Activated CD4-positive, CD25-positive, alpha-beta regulatory T cell treated with anti-CD3 and anti-CD28 coated beads, Interleukin-2, amount 50 U/mL, for 72 hours (primary cell): ENCODE results near the gene PREX1.
A peak's percentile ranks its signal among the peaks of the same experiment; 100 is the strongest.
"Not testable (repeated sequence)": the region's sequence is repeated elsewhere in the genome, so short reads cannot be mapped to it uniquely, and the experiment has no call there.

ENCODE experiments used
- DNase-seq: peaks from one replicate; pipeline ENCODE4 v3.0.0; 2021

PREX1 gene

DNA sequence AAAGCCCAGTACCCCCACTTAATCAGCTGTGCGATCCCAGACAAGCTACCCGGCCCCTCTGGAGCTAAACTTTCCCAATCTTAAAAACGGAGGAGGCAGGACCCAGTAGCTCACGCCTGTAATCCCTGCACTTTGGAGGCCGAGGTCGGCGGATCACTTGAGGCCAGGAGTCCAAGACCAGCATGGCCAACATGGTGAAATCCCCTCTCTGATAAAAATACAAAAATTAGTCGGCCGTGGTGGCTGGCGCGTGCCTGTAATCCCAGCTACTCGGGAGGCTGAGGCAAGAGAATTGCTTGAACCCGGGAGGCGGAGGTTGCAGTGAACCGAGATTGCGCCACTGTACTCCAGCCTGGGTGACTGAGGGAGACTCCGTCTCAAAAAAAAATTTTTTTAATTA is 1.3 kb downstream of the PREX1 start:
- DNase-seq: not testable (repeated sequence)

DNA sequence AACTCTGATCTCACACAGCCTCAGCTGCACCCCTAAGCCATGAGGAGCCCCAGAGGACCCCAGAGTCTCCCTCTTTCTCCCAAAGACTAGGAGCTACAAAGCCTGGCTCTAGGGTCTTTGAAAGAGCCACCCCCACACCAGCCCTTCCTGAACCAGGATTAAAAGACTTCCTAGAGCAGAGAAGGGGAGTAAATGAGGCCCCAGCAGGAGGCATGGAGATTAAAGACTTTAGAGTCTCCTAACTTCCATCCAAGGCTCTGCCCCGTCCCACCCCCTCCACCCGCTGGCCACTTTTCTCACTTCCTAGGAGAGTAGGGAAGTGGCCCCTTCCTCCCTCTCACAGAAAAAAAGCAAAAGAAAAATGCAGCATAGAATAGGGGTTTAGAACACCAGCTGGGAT is 1.7 kb downstream of the PREX1 start:
- no peak for DNase-seq

DNA sequence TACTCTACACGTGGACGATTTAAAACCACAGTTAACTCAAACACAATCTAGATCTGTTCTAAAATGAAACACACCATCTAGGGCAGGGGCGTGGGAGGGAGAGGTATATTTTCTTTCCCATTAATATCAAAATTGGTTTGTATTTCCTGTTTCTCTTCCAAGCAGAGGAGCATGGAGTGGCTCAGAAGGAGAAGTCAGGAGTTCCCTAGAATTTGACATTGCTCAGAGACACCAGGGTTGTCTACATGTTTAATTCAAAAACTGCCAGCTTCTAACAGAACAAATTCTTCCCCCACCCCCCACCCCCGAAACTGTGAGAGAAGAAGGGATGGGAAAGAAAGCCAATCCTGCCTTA is 2.3 kb downstream of the PREX1 start:
- no peak for DNase-seq

DNA sequence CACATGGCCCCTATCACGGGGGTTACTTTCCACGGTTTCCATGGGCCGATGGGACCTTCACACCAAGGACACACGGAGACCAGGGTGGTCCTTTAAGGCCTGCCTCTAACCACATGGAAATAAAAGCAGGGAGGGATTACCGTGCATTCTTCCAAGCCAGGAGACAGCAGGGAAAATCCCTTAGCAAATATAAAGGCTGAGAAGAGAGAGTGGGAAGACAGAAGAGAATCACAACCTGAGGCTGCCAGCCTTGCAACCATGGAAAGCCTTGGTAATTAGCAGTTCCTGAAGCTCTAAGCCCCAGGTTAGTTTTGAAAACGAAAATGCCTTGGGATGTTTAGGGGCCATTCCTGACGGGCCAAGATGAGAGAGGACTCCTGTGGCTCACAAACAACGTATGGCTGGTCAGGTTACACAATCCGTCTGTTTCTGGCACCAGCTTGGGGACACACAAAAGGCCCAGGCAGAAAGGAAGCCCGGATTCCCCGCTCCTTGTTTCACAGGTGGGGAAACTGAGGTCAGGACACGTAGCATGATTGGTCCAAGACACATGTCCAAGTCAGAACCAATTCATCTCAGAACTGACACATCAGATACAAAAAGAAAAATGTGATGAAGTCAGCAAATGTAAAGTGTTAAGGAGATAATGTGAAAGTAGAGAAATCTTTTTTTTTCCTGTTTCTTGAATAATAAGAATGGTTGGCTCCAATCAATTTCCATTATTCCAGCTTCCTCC is 2.8 kb downstream of the PREX1 start:
- no peak for DNase-seq

DNA sequence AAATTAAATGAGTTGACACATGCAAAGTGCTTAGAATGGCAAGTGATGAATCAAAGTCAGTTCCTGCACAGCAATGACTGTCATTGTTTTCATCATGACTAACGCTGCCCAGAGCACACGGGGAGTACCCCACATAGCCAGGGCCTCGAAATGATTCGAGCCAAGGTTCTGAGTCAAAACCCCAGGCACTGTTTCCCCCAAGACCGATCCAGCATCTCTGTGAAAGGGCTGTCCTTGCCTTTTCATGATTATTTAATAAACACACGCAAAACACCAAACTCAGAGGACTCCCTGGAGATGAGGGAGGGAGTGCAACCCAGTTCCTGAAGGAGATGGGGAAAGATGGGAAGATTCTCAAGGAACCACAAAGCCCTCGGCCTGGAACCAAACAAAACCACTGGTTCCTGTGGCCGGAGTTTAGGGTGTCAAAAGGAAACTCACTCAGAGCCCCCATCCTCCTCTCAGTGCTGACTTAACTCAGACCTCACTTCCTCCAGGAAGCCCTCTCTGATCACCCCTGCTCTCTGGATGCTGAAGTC is 3.8 kb downstream of the PREX1 start:
- peak; percentile 58 for DNase-seq

DNA sequence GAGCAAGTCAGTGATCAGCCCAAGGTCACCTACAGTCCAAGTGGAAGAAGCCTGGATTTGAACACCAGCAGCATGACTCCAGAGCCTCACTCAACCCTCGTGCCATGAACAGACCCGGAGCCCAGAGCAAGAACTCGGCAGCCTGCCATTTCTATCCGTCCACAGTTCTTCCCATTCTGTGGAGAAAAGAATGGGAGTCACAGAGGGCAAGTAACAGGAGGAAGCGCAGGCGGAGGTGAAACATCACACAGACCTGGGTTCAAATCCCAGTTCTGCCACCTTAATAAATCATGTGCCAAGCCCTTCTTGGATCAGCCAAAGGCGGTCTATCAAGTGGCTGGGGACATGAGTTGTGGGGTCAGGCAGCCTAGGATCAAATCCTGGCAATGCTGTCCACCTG is 4.3 kb downstream of the PREX1 start:
- DNase-seq: no peak

DNA sequence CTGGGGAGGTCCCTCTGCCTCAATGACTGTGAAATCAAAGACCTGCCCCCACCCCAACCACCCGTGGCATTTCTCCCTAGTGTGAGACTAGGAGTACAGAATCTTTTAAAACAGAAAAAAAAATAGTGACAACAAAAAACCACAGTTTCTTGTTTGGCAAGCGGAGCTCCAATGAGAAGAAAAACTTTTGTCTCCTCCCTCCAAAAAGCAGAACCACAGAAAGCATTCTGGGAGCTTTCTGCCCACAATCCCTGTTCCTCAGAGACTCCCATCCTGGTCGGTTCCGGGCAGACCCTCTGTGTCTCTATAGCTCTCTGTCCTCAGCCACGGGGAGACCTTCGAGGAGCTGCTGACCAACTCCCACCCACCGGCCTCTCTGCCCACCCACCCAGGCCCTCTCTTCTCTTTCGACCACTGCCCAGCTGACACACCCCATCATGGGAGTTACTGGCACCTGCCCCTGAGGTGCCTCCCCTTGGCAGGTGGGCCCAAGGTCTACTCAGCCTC is 4.9 kb downstream of the PREX1 start:
- peak; percentile 47 for DNase-seq

DNA sequence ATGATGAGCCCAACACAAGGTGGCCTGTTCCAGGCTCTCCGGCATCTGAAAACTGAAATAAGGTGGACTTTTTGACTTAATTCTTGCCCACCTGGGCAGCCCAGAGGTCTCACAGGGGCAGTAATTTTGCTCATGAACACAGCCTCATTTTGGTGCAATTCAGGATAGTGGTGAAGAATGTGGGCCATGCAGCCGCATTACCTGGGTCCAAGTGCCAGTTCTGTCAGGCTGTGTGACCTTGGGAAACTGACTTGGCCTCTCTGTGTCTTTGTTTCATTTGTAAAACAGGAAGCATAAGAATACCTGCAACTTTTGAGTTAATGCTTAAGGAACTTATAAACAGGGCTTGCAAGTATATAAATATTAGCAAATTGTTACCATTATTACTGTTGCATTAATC is 5.6 kb downstream of the PREX1 start:
- DNase-seq: no peak

DNA sequence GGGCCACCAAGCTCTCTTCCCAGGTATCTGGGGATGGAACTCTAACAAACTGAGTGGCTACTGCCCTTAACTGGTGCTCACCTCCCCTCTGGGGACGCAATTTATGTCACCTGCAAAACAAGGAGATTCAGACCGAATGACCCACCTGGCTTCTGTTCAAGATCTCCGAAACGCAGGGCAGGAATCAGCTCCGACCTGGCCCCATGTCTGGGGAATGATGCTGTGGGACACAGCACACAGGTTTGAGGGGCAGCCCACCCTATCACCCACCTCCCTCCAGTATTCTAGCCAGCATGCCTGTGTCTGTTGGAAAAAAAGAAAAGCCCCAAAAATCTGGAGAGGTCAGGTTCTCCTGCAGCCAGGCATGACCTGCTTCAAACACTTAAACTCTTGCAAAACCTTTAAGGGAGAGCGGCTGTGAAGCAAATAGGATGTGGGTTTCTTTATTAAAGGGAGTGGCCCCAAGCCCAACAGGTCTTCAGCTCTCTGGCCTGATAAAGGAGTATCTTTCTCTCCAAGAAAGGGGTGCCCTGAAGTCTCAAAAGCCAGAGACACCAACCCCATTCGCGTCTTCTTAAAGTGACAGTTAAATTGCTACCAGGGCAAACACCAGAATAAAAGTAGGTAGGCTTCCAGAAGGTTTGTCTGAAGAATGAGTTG is 6.4 kb downstream of the PREX1 start:
- DNase-seq: no peak

DNA sequence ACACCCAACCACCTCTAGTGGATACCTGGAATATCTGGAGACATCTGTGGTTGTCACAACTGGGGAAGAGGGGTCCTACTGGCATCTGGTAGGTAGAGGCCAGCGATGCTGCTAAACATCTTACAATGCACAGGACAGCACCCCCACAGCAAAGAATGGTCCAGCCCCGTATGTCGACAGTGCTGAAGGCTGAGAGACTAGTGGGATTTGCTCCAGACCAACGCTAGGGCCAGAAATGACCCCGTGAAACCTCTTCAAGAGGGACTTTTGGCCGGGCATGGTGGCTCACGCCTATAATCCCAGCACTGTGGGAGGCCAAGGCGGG is 7.2 kb downstream of the PREX1 start:
- DNase-seq: no peak

DNA sequence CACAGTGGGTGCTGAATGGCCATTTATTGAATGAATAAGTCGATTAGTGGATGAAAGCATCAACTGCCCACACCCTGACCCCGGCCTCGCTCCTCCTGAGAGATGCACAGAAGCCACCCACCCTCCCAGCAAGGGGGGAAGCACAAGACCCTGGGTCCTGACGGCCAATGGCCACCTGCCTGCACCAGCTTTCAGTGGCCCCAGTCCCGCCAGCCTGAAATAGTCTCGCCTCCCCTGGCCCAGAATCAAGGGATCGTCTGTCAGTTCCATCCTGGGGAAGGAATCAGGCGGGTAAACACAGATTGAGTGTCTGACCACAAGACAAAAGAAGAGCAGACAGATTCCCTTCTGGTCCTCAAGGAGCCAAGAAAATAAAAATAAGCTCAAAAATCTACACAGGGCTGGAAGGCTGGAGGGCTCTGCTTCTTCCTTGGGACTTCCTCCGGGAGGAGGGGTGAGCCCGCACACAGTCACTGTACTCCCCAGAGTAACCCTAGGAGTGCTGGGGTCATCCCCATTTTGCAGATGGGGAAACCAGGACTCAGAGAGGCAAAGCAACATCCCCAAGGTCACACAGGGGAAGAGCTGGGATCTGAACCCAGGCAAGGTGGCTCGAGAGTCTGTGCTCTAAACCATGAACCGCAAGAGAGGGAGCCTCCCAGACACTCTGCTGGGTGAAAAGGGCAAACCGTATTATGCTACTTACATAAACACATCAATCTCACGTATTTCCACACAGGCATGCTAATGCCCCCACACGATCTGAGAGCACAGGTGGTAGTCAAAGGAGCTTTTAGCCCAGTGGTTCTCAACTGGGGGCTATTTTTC is 7.8 kb downstream of the PREX1 start:
- no peak for DNase-seq

DNA sequence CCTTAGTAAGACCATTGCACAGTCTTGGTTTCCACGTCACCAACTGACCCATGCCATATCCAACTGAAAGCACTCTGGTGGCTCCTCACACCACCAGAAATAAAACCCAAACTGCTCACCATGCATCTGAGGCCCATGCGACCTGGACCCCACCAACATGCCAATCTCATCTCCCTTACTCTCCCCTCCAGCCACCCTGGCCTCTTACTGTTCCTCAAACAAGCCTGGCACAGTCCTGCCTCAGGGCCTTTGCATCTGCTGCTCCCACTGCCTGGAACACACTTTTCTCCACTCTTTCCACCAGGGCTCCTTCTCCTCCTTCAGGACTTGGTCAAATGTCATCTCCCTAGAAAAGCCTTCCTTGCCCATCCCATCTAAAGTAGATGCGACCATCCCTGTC is 8.7 kb downstream of the PREX1 start:
- DNase-seq: no peak

DNA sequence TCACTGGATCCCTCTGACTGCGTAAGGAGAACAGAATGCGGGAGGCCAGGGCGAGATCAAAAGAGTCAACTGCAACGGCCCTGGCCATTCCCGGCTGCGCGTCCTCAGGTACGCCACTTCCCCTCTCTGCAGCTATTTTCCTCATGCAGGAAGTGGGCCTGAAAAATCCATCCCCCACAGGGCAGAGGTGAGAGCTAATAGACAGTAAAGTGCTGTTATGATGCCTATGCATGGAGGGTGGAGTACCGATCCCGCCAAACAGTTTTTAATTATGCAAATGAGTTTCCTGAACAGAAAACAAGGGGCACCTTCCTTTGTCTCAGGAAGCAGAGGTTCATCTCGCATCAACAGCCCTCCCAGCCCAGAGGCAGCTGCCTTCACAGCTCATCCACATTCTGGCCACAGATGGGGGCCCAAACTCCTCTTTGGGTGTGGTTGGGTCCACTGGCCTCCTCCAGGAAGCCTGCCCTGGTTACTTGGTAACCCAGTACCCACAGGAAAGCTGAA is 9.3 kb downstream of the PREX1 start:
- peak; percentile 44 for DNase-seq

DNA sequence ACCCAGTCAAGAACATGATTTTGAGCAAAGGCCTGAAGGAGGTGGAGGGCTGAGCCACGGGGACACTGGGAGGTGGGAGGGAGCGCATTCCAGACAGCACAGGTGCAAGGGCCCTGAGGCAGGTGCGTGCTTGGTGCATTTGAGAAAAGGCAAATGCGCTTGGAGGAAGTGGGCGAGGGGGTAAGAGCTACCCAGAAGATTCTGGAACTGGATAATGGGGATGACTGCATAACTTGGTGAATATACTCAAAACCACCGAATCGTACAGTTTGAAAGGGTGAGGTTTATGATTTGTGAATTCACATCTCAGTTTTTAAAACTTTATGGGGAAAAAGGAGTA is 9.8 kb downstream of the PREX1 start:
- DNase-seq: no peak

DNA sequence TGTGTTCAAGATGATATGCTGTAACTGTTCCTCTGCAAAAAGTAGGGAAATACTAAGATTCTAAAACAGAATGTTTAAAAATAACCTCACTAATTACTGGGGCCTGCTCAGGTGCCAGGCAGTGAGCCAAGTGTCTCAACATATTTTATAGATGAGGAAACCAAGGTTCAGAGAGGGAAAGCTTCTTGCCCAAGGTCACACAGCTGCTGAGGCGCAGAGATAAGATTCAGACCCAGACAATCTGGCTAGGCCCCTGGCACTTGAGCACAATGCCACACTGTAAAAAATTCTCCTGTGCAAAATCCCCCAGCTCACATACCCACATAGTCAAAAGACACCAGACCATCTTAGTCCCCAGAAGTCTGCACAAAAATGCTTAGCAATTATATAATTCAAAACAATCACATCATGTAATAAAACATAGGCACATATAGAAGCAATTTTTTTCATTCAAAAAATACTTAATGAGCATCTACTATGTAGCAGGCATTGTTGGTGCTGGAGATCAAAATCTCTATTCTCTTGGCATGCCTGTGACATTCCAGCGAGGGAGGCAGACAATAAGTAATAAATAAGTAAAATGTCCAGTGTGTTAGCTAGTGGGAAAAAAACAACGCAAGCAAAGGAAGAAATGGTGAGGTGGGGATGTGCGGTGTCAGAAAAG is 10.3 kb downstream of the PREX1 start:
- DNase-seq: no peak

DNA sequence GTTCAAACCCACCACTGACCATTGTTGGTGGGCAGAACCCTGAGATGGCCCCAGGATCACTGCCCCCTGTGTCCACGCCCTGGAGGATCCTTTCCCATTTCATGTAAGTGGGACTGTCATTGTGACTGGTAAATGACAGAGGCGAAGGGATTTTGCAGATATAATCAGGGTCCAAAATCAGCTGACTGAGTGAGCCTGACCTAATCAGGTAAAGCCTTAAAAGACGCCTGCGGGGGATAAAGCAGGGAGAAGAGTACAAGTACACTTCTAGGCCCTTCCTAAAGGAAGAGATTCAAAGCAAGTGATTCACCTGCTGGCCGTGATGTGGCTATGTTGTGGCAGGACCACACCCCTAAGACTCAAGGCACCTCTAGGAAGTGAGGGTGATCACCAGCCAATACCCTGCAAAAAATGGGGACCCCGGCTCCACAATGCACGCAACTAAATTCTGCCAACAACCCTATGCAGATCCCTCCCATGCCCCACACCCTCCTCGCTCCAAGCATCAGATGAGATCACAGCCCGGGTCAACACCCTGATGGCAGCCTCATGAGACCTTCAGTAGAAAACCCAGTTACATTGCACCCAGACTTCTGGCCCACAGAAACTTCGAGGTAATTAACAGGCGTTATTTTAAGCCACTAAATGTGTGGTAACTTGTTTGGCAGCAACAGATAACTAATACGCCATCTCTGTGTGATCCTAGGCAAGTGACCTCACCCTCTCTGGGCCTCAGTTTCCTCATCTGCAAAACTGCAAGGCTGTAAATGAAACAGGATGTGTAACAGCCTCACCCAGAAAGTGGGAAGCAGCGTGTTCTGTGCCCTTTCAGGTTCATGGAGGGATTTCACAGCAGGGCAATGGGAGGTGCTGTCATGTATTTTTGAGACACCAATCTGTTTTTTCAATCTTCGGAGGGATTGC is 11.3 kb downstream of the PREX1 start:
- no peak for DNase-seq

DNA sequence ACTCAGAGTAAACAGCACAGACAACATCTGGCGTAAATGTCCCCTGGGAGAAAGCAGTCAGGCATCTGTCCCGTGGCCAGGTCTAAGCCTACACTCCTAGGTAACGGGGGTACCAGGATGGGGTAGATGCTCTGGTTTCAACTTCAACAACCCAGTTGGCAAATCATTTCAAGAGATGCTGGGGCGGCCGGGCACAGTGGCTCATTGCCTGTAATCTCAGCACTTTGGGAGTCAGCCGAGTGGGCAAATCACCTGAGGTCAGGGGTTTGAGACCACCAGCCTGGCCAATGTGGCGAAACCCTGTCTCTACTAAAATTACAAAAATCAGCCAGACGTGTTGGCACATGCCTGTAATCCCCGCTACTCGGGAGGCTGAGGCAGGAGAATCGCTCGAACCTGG is 12.3 kb downstream of the PREX1 start:
- no peak for DNase-seq

DNA sequence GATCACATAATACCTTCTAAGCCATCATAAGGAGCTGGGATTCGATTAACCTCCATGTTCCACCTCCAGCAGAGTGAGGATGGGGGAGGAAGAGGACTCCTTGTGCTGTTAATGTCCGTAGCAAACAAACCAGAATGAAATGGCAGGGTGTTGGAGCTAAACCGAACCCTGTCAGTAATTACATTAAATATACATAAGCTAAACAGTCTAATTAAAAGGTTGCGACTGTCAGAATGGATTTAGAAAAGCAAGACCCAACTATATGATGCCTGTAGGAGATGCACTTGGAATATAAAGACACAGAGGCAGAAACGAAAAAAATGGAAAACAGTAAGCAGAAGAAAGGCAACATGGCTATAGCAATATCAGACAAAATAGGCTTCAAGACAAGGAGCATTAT is 13.2 kb downstream of the PREX1 start:
- no peak for DNase-seq

DNA sequence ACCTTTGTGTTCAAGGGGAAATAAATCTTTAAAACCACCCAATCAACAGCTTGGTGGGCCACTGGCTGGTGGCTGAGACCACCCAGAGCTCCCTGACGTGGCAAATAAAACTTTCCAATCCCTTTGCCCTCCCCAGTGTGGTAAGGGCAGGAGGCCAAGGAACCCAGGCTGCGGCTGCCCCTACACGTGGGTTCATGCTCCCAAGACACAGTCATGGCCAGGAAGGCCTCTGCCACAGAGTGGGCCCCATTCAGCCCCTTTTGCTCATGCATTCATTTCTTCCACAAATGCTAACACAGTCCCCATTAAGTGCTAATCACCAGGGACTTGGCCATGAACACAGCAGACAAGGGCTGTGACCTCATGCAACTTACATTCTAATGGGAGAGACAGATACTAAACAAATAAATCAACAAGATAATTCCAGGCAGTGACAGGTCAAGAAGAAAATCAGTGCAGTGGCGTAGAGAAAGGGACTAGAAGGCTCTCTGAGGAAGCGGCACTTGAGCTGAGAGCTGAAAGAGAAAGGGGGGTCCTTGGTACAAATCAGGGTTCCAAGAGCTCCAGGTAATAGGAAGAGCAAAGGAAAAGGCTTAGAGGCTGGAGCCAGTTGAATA is 13.8 kb downstream of the PREX1 start:
- DNase-seq: no peak

DNA sequence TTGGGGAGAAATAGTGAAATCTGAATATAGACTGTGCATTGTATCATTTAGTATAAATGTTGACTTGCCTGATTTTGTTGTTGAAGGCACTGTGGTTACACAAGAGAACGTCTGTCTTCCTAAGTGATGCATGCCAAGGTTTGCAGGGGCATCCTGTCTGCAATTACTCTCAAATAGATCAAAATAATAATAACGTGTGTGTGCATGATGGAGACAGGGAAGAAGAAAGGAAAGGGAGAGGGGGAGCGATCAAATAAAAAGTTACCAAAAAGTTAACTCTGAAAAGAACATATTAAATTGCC is 14.4 kb downstream of the PREX1 start:
- no peak for DNase-seq

DNA sequence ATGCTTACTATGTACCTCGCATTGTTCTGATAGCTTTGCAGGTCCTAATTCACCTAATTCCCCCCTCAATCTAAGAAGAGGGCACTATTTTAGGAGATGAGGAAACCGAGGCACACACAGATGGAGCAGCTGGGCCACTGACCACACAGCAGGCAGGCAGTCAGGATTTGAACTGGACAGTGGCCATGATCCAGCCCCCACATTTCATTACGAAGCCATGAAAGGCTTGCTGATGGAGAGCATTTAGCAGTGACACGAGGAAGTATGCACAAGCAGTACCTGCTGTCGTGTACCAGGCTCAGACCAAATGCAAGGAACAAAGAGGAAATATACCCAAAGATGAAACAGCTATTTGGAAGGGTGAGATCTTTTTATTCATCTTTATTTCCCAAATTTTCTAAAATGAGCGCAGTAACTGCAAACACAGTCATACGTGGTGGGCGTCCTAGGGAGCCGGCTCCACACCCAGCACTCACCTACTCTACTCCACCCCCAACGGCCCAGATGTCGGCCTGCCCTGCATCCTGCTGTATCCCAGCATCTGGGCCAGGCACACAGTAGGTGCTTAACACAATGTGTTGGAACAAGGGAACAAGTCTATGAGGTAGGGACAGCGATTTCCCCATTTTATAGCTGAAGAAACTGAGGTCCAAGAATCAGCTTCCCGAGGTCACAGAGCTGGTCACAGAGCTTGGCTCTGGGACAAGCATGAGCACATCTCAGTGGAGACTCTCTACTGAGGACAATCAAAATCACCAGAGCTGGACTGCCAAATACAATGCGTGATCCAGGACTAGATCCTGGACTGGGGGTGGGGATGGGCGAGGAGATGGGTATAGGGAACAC is 15.0 kb downstream of the PREX1 start:
- DNase-seq: no peak
